HCT116 (cell line): Measurements from ENCODE around the gene SEC24B. TPM values are rescaled to one million over a fixed set of nuclear protein-coding genes. Genes with fewer than 3 reads are reported as not detected.

ENCODE experiments used
- ATAC-seq: fragments of 200-7000 bp; cut with Tn5 transposase; 2 replicates; pipeline ENCODE4 v1.9.1; 2020; ENCODE audit warnings: mild to moderate bottlenecking, moderate library complexity
- BruUV-seq: library from RNA; stranded (reverse); fragments of 400-500 nt; replicated peaks from 2 replicates; lab custom pipeline; 2021; lab: Mats Ljungman, UMichigan
- CTCF ChIA-PET: fragments of 300-600 bp; sonication (Branson Sonifier 250); formaldehyde crosslinking; loops from one replicate; lab custom pipeline; 2021; ENCODE audit warnings: antibody characterized with exemption; lab: Charles Lee
- POLR2A ChIA-PET: fragments of 300-600, 350-600 bp; sonication (Branson Sonifier 250); formaldehyde crosslinking; loops from one replicate; lab custom pipeline; 2021; ENCODE audit warnings: antibody characterized with exemption; lab: Charles Lee
- RAD21 ChIA-PET, 2 experiments: fragments of 300-600 bp; sonication (Branson Sonifier 250); formaldehyde crosslinking; loops; one replicate each; lab custom pipeline; 2023; ENCODE audit warnings: low total read pairs in 2 of 2; ENCODE audit not compliant: uncharacterized antibody in 2 of 2, unreplicated experiment in 2 of 2, low non-redundant PET in 1 of 2; lab: Charles Lee
- DNase-seq: peaks from one replicate; pipeline ENCODE4 v3.0.0-alpha.2; 2010; ENCODE audit warnings: low read depth, low spot score
- H2AFZ ChIP-seq: fragments of 200-600 bp; shearing (Covaris generic), sonication (generic); 2 replicates; pipeline ENCODE4 v1.6.1; 2017; ENCODE audit warnings: low read depth, mixed run types, mixed read lengths, antibody characterized with exemption, low read length; ENCODE audit not compliant: poor library complexity, severe bottlenecking
- H3K27ac ChIP-seq: 2 replicates; pipeline ENCODE4 v1.5.1; 2012; ENCODE audit warnings: low read depth, low read length
- H3K27me3 ChIP-seq: fragments of 200-600 bp; sonication (generic); 2 replicates; pipeline ENCODE4 v1.6.1; 2016; ENCODE audit warnings: mixed run types, low read length, mixed read lengths; ENCODE audit not compliant: insufficient read depth
- H3K36me3 ChIP-seq, 2 experiments: fragments of 200-500 bp in 1 of 2; fragments of 200-600 bp in 1 of 2; sonication (Bioruptor generic) in 1 of 2; sonication (generic) in 1 of 2; 2 replicates each; pipeline versions ENCODE4 v1.5.1 to v1.6.1; 2014 to 2016; ENCODE audit warnings: low read length in 2 of 2, inconsistent platforms in 1 of 2, mixed read lengths in 1 of 2, mixed run types in 1 of 2; ENCODE audit not compliant: insufficient read depth in 2 of 2, control insufficient read depth in 1 of 2
- H3K4me1 ChIP-seq, 2 experiments: fragments of 200-600 bp in 1 of 2; sonication (generic) in 1 of 2; 2 replicates each; pipeline versions ENCODE4 v1.5.1 to v1.6.1; 2012 to 2017; ENCODE audit warnings: low read length in 2 of 2, inconsistent platforms in 1 of 2, mild to moderate bottlenecking in 1 of 2, mixed read lengths in 1 of 2, mixed run types in 1 of 2, moderate library complexity in 1 of 2; ENCODE audit not compliant: insufficient read depth in 2 of 2, control insufficient read depth in 1 of 2
- H3K4me2 ChIP-seq: fragments of 200-600 bp; sonication (generic); 2 replicates; pipeline ENCODE4 v1.6.1; 2017; ENCODE audit warnings: mixed run types, low read length, mixed read lengths
- H3K4me3 ChIP-seq, 2 experiments: fragments of 200-600 bp in 1 of 2; sonication (generic) in 1 of 2; replicated peaks in 1 of 2; 2 replicates each; pipeline ENCODE4 v1.5.1; 2011 to 2016; ENCODE audit warnings: low read length in 2 of 2, control low read depth in 1 of 2, low read depth in 1 of 2, mild to moderate bottlenecking in 1 of 2, mixed read lengths in 1 of 2, mixed run types in 1 of 2
- H3K79me2 ChIP-seq: fragments of 200-600 bp; sonication (generic); 2 replicates; pipeline ENCODE4 v1.6.1; 2017; ENCODE audit warnings: mild to moderate bottlenecking, mixed run types, low read length, moderate library complexity, mixed read lengths; ENCODE audit not compliant: insufficient read depth
- H3K9ac ChIP-seq: fragments of 200-600 bp; sonication (generic); 2 replicates; pipeline ENCODE4 v1.6.1; 2016; ENCODE audit warnings: low read length, mixed read lengths
- H3K9me2 ChIP-seq: fragments of 200-600 bp; sonication (generic), shearing (Covaris generic); 2 replicates; pipeline ENCODE4 v1.6.1; 2017; ENCODE audit warnings: mixed run types, mild to moderate bottlenecking, moderate library complexity; ENCODE audit not compliant: insufficient read depth
- H3K9me3 ChIP-seq, 2 experiments: fragments of 200-500 bp in 1 of 2; fragments of 200-600 bp in 1 of 2; sonication (Bioruptor generic) in 1 of 2; sonication (generic) in 1 of 2; 2 replicates each; pipeline ENCODE4 v1.6.1; 2014 to 2017; ENCODE audit warnings: low read length in 2 of 2, mixed read lengths in 2 of 2, inconsistent platforms in 1 of 2, low read depth in 1 of 2, mild to moderate bottlenecking in 1 of 2, mixed run types in 1 of 2, moderate library complexity in 1 of 2; ENCODE audit not compliant: control insufficient read depth in 1 of 2, insufficient read depth in 1 of 2
- H4K20me1 ChIP-seq: fragments of 200-600 bp; sonication (generic), shearing (Covaris generic); 2 replicates; pipeline ENCODE4 v1.6.1; 2017; ENCODE audit warnings: mixed run types, mild to moderate bottlenecking, moderate library complexity; ENCODE audit not compliant: insufficient read depth
- EZH2phosphoT487 ChIP-seq: fragments of 200-600 bp; IDR thresholded peaks from 2 replicates; pipeline ENCODE4 v1.6.1; 2018; ENCODE audit warnings: antibody characterized with exemption, borderline replicate concordance
- FOSL1 ChIP-seq: IDR thresholded peaks from 2 replicates; pipeline ENCODE4 v1.6.1; 2012; ENCODE audit warnings: low read depth
- JUND ChIP-seq: IDR thresholded peaks from 2 replicates; pipeline ENCODE4 v1.6.1; 2012
- MAX ChIP-seq: IDR thresholded peaks from 2 replicates; pipeline ENCODE4 v1.6.1; 2012
- RAD21 ChIP-seq: IDR thresholded peaks from 2 replicates; pipeline ENCODE4 v1.6.1; 2012; ENCODE audit warnings: low read depth, mild to moderate bottlenecking
- SIN3A ChIP-seq: IDR thresholded peaks from 2 replicates; pipeline ENCODE4 v1.6.1; 2012; ENCODE audit warnings: low read depth
- SP1 ChIP-seq: IDR thresholded peaks from 2 replicates; pipeline ENCODE4 v1.6.1; 2012; ENCODE audit warnings: low read depth
- SRF ChIP-seq: IDR thresholded peaks from 2 replicates; pipeline ENCODE4 v1.6.1; 2012; ENCODE audit warnings: low read depth
- TCF7L2 ChIP-seq: IDR thresholded peaks from 2 replicates; pipeline ENCODE4 v1.7.0; 2011; ENCODE audit warnings: borderline replicate concordance, inconsistent platforms; ENCODE audit not compliant: insufficient read depth, insufficient read length; ENCODE audit errors: extremely low read depth
- YY1 ChIP-seq: IDR thresholded peaks from 2 replicates; pipeline ENCODE4 v1.6.1; 2011; ENCODE audit warnings: low read length, low read depth, moderate library complexity, mild to moderate bottlenecking; ENCODE audit not compliant: insufficient replicate concordance; ENCODE audit errors: extremely low read depth
- ZFX ChIP-seq: fragments of 450-650 bp; IDR thresholded peaks from 2 replicates; pipeline ENCODE4 v1.6.1; 2017
- ZNF274 ChIP-seq: fragments of 200-500 bp; sonication (Bioruptor generic); IDR thresholded peaks from 2 replicates; pipeline ENCODE4 v1.6.1; 2014; ENCODE audit warnings: mild to moderate bottlenecking, low read depth, low read length, inconsistent platforms
- intact Hi-C: fragments of 100-400 bp; cut with micrococcal nuclease; formaldehyde crosslinking; loops from 2 replicates; pipeline ENCODE4 v1.10.0; 2022
- total RNA-seq: library from RNA; stranded (reverse); gene quantifications from one replicate; pipeline ENCODE4 v1.2.1, GENCODE V29; 2021; ENCODE audit not compliant: unreplicated experiment
- TF ChIP-seq, protein P1 (sequence below): IDR thresholded peaks from 2 replicates; pipeline ENCODE4 v1.6.1; 2012; ENCODE audit warnings: low read depth
- TF ChIP-seq, protein P2 (sequence below), 3 experiments: fragments of 200-600 bp in 1 of 3; sonication (generic) in 1 of 3; IDR thresholded peaks in 2 of 3; conservative IDR thresholded peaks in 1 of 3; 2 replicates each; pipeline ENCODE4 v1.5.1; 2012 to 2017; ENCODE audit warnings: low read depth in 2 of 3, low read length in 2 of 3, antibody characterized with exemption in 1 of 3, borderline replicate concordance in 1 of 3, control low read depth in 1 of 3, mild to moderate bottlenecking in 1 of 3, mixed read lengths in 1 of 3, mixed run types in 1 of 3, moderate library complexity in 1 of 3; ENCODE audit not compliant: insufficient read depth in 1 of 3

SEC24B gene
- total RNA-seq, 1 experiment from 2014 or later, result 33.0 TPM

GRCh38 chr4:109425405-109425804 is 8.2 kb upstream of the SEC24B start:
- Histone ChIP-seq H3K9me3 (no peaks in the 10 kb centered on the region), H3K36me3 (no peaks in the 10 kb centered on the region; a peak in 1 of 4 replicates), H2AFZ (no peak overlapping the region), H3K4me1 (0 out of 4 replicates have a peak, but pooled peaks cover 0 to 4% of the 10 kb centered on the region in 2 experiments), H3K79me2 (no peaks in the 10 kb centered on the region), H4K20me1 (no peaks in the 10 kb centered on the region), H3K27me3 (no peaks in the 10 kb centered on the region), H3K27ac (no peak overlapping the region), H3K9ac (no peak overlapping the region), H3K4me3 (no peak overlapping the region), H3K9me2 (no peaks in the 10 kb centered on the region), H3K4me2 (no peak overlapping the region)
- no peak for ATAC-seq
- intact Hi-C loops, result loop anchor here (10.0 kb wide), 1 partner anchor 279 kb away; the partner anchor contains the start of gene CASP6
- ChIA-PET CTCF (interaction anchor here (0.6 to 1.9 kb wide), 3 partner anchors 379 to 1096 kb away, joined by 3 to 6 read pairs (median 4); partner anchors contain the start of gene GAR1), POLR2A (no interaction called here), RAD21 (no interaction called here)
- no peak for TF ChIP-seq FOSL1
- TF ChIP-seq ZFX, result no peak
- TF ChIP-seq RAD21, result no peak
- TF ChIP-seq, protein P1, sequence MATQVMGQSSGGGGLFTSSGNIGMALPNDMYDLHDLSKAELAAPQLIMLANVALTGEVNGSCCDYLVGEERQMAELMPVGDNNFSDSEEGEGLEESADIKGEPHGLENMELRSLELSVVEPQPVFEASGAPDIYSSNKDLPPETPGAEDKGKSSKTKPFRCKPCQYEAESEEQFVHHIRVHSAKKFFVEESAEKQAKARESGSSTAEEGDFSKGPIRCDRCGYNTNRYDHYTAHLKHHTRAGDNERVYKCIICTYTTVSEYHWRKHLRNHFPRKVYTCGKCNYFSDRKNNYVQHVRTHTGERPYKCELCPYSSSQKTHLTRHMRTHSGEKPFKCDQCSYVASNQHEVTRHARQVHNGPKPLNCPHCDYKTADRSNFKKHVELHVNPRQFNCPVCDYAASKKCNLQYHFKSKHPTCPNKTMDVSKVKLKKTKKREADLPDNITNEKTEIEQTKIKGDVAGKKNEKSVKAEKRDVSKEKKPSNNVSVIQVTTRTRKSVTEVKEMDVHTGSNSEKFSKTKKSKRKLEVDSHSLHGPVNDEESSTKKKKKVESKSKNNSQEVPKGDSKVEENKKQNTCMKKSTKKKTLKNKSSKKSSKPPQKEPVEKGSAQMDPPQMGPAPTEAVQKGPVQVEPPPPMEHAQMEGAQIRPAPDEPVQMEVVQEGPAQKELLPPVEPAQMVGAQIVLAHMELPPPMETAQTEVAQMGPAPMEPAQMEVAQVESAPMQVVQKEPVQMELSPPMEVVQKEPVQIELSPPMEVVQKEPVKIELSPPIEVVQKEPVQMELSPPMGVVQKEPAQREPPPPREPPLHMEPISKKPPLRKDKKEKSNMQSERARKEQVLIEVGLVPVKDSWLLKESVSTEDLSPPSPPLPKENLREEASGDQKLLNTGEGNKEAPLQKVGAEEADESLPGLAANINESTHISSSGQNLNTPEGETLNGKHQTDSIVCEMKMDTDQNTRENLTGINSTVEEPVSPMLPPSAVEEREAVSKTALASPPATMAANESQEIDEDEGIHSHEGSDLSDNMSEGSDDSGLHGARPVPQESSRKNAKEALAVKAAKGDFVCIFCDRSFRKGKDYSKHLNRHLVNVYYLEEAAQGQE, result no peak
- no peak for TF ChIP-seq SP1
- no peak for TF ChIP-seq JUND
- no peak for TF ChIP-seq ZNF274
- TF ChIP-seq MAX, result no peak
- no peak for TF ChIP-seq SRF
- TF ChIP-seq, protein P2, sequence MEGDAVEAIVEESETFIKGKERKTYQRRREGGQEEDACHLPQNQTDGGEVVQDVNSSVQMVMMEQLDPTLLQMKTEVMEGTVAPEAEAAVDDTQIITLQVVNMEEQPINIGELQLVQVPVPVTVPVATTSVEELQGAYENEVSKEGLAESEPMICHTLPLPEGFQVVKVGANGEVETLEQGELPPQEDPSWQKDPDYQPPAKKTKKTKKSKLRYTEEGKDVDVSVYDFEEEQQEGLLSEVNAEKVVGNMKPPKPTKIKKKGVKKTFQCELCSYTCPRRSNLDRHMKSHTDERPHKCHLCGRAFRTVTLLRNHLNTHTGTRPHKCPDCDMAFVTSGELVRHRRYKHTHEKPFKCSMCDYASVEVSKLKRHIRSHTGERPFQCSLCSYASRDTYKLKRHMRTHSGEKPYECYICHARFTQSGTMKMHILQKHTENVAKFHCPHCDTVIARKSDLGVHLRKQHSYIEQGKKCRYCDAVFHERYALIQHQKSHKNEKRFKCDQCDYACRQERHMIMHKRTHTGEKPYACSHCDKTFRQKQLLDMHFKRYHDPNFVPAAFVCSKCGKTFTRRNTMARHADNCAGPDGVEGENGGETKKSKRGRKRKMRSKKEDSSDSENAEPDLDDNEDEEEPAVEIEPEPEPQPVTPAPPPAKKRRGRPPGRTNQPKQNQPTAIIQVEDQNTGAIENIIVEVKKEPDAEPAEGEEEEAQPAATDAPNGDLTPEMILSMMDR (IDR thresholded peaks at IDR 0.05 in 2 of 3, conservative IDR thresholded peaks at IDR 0.05 in 1 of 3; ENCODE audit: borderline replicate concordance in 1 of 3, insufficient read depth in 1 of 3, low read depth in 2 of 3, low read length in 2 of 3), result no peak
- no peak for TF ChIP-seq TCF7L2
- no peak for TF ChIP-seq YY1
- no peak for TF ChIP-seq EZH2phosphoT487
- no peak for TF ChIP-seq SIN3A
- BruUV-seq, result no TSS peak
- DNase-seq, result no peak
